ENCODE data around the gene MYO5B. TPM values are rescaled to one million over a fixed set of nuclear protein-coding genes. Genes with fewer than 3 reads are reported as not detected.

MYO5B gene
- total RNA-seq, 1 experiment from 2014 or later, result 32.1 TPM

DNA sequence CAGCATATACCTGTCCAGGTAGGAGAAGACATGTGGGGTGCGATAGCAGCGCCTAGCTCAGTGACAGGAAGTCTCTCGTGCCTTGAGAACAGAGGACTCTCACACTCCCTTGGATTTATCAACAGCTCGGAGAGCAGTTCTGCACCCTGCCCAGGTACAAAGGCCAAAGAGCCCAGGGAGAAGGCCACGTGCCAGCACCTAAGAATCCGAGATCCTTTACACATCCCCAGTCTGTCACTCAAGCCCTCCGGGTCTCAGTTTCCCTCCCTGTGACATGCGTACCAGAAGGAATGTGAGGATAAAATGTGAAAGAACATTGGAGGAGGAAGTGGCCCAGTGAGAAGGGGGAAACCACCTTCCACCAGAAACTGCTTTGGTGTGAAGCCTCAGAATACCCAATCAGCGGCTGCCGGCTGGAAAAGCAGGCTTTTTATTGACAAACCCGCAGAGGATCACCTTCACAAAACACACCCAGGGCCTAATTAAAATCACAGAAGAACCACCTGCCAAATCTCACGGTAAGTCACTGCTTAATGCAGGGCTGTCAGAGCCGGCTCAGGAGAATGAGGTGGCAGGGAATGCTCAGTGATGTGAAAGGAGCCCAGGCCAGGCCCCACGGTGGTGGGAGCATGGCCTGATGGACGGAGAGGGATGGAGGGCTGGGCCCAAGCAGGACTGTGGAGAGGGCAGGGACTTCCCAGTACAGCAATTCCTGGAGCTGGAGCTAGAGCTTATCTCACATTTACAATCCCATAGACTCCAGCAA, 66.3 kb downstream of the MYO5B start:
- Histone ChIP-seq H3K9me3 (ENCODE audit: control insufficient read depth in 1 of 2, insufficient read depth in 1 of 2, low read depth in 1 of 2, low read length in 2 of 2) (no peaks in the 10 kb centered on the region), H3K79me2 (ENCODE audit: insufficient read depth, low read length) (no peaks in the 10 kb centered on the region), H4K20me1 (ENCODE audit: insufficient read depth) (no peaks in the 10 kb centered on the region), H3K27ac (ENCODE audit: low read depth, low read length) (no peak overlapping the region), H3K4me1 (ENCODE audit: control insufficient read depth in 1 of 2, insufficient read depth in 2 of 2, low read length in 2 of 2) (peaks cover 0 to 16% of the 10 kb centered on the region in 2 experiments; a peak in 3 of 4 replicates), H3K4me2 (ENCODE audit: low read length) (no peak overlapping the region), H2AFZ (ENCODE audit: low read depth, low read length, poor library complexity, severe bottlenecking) (no peak overlapping the region), H3K27me3 (ENCODE audit: insufficient read depth, low read length) (no peaks in the 10 kb centered on the region), H3K36me3 (ENCODE audit: control insufficient read depth in 1 of 2, insufficient read depth in 2 of 2, low read length in 2 of 2) (no peaks in the 10 kb centered on the region), H3K9ac (ENCODE audit: low read length) (no peak overlapping the region), H3K4me3 (replicated peaks in 1 of 2; ENCODE audit: low read depth in 1 of 2, low read length in 2 of 2) (no peak overlapping the region), H3K9me2 (ENCODE audit: insufficient read depth) (no peaks in the 10 kb centered on the region)
- ATAC-seq, result no peak
- BruUV-seq (replicated peaks), result no TSS peak
- TF ChIP-seq ZNF274 (IDR thresholded peaks at IDR 0.05; ENCODE audit: low read depth, low read length) (no peak), FOSL1 (IDR thresholded peaks at IDR 0.05; ENCODE audit: low read depth) (no peak), SP1 (IDR thresholded peaks at IDR 0.05; ENCODE audit: low read depth) (no peak), CEBPB (IDR thresholded peaks at IDR 0.05; ENCODE audit: low read depth) (no peak), ZFX (IDR thresholded peaks at IDR 0.05) (no peak), MAX (IDR thresholded peaks at IDR 0.05) (no peak), SRF (IDR thresholded peaks at IDR 0.05; ENCODE audit: low read depth) (no peak), REST (IDR thresholded peaks at IDR 0.05; ENCODE audit: low read depth) (no peak), JUND (IDR thresholded peaks at IDR 0.05) (no peak), POLR2AphosphoS5 (IDR thresholded peaks at IDR 0.05; ENCODE audit: low read depth, low read length) (no peak), EGR1 (IDR thresholded peaks at IDR 0.05; ENCODE audit: low read depth) (no peak), ELF1 (IDR thresholded peaks at IDR 0.05; ENCODE audit: borderline replicate concordance, low read depth) (no peak), TCF7L2 (IDR thresholded peaks at IDR 0.05; ENCODE audit: borderline replicate concordance, extremely low read depth, insufficient read depth, insufficient read length) (no peak), YY1 (IDR thresholded peaks at IDR 0.05; ENCODE audit: extremely low read depth, insufficient replicate concordance, low read depth, low read length) (no peak)
- intact Hi-C loops (cut with micrococcal nuclease), result no loop called here
- CTCF ChIA-PET, result no interaction called here
- POLR2A ChIA-PET, result no interaction called here
- RAD21 ChIA-PET (ENCODE audit: low non-redundant PET in 1 of 2, low total read pairs in 2 of 2, uncharacterized antibody in 2 of 2, unreplicated experiment in 2 of 2), result no interaction called here
- no peak for DNase-seq (ENCODE audit: low read depth, low spot score)
